ENCODE data around the gene BBS9.
A peak's percentile ranks its signal among the peaks of the same experiment; 100 is the strongest.

BBS9 gene

GRCh38 chr7:33157781-33158180, 28.4 kb downstream of the BBS9 start:
- no peak for DNase-seq (ENCODE audit: low read depth, low spot score)
- no peak for TF ChIP-seq CTCF (IDR thresholded peaks at IDR 0.05; ENCODE audit: low read depth, low read length)
- in situ Hi-C loops (cut with HindIII; ENCODE audit: low sequenced_read_pairs), result no loop called here
- H3K4me3 ChIP-seq (ENCODE audit: low read depth, low read length), result no peak overlapping the region

- no peak for TF ChIP-seq CTCF (IDR thresholded peaks at IDR 0.05; ENCODE audit: low read depth, low read length)
- no peak for DNase-seq (ENCODE audit: low read depth, low spot score)
- H3K4me3 ChIP-seq (ENCODE audit: low read depth, low read length), result no peak overlapping the region
- in situ Hi-C loops (cut with HindIII; ENCODE audit: low sequenced_read_pairs), result no loop called here
Observed at GRCh38 chr7:33177876-33178275, 48.5 kb downstream of the BBS9 start.

GRCh38 chr7:33179519-33179918, 50.2 kb downstream of the BBS9 start:
- no peak overlapping the region for H3K4me3 ChIP-seq (ENCODE audit: low read depth, low read length)
- TF ChIP-seq CTCF (IDR thresholded peaks at IDR 0.05; ENCODE audit: low read depth, low read length), result no peak
- DNase-seq (ENCODE audit: low read depth, low spot score), result no peak
- in situ Hi-C loops (cut with HindIII; ENCODE audit: low sequenced_read_pairs), result no loop called here

GRCh38 chr7:33183504-33183903, 54.1 kb downstream of the BBS9 start:
- in situ Hi-C loops (cut with HindIII; ENCODE audit: low sequenced_read_pairs), result no loop called here

GRCh38 chr7:33184828-33185227, 55.5 kb downstream of the BBS9 start:
- no peak overlapping the region for H3K4me3 ChIP-seq (ENCODE audit: low read depth, low read length)
- TF ChIP-seq CTCF (IDR thresholded peaks at IDR 0.05; ENCODE audit: low read depth, low read length), result no peak
- no peak for DNase-seq (ENCODE audit: low read depth, low spot score)
- in situ Hi-C loops (cut with HindIII; ENCODE audit: low sequenced_read_pairs), result no loop called here

More at GRCh38 chr7:33183504-33183903, 54.1 kb downstream of the BBS9 start:
- no peak overlapping the region for H3K4me3 ChIP-seq (ENCODE audit: low read depth, low read length)
- no peak for TF ChIP-seq CTCF (IDR thresholded peaks at IDR 0.05; ENCODE audit: low read depth, low read length)
- DNase-seq (ENCODE audit: low read depth, low spot score), result no peak

- TF ChIP-seq CTCF (IDR thresholded peaks at IDR 0.05; ENCODE audit: low read depth, low read length), result peak; percentile 68
- peak; percentile 63 for DNase-seq (ENCODE audit: low read depth, low spot score)
- H3K4me3 ChIP-seq (ENCODE audit: low read depth, low read length), result no peak overlapping the region
- in situ Hi-C loops (cut with HindIII; ENCODE audit: low sequenced_read_pairs), result no loop called here
Observed at GRCh38 chr7:33185786-33186185, 56.4 kb downstream of the BBS9 start.

GRCh38 chr7:33186192-33186591, 56.8 kb downstream of the BBS9 start:
- peak; percentile 52 for DNase-seq (ENCODE audit: low read depth, low spot score)
- in situ Hi-C loops (cut with HindIII; ENCODE audit: low sequenced_read_pairs), result no loop called here
- H3K4me3 ChIP-seq (ENCODE audit: low read depth, low read length), result no peak overlapping the region
- no peak for TF ChIP-seq CTCF (IDR thresholded peaks at IDR 0.05; ENCODE audit: low read depth, low read length)

Data from astrocyte of the spinal cord (primary cell).